Fibroblast of skin of back (primary cell): ENCODE measurements around the gene WWP2.

Source experiments
- DNase-seq: peaks from one replicate; pipeline ENCODE4 v3.0.0-alpha.2; 2013

The WWP2 gene

GRCh38 chr16:69859105-69859989, 97.2 kb downstream of the WWP2 start:
- DNase-seq = no peak

GRCh38 chr16:69860233-69861231, 98.4 kb downstream of the WWP2 start:
- DNase-seq = no peak

- DNase-seq = peak; percentile 61
Observed at GRCh38 chr16:69861292-69862030, 99.3 kb downstream of the WWP2 start.

GRCh38 chr16:69863401-69864281, 101.5 kb downstream of the WWP2 start:
- no peak for DNase-seq

- peak; percentile 60 for DNase-seq
Observed at GRCh38 chr16:69865701-69866100, 103.6 kb downstream of the WWP2 start.

GRCh38 chr16:69867784-69868560, 105.8 kb downstream of the WWP2 start:
- no peak for DNase-seq

GRCh38 chr16:69870761-69871160, 108.6 kb downstream of the WWP2 start:
- no peak for DNase-seq

GRCh38 chr16:69871708-69872107, 109.6 kb downstream of the WWP2 start:
- DNase-seq = no peak

- DNase-seq = no peak
Observed at GRCh38 chr16:69872888-69873287, 110.8 kb downstream of the WWP2 start.

GRCh38 chr16:69873783-69874182, 111.7 kb downstream of the WWP2 start:
- no peak for DNase-seq

- DNase-seq = no peak
Observed at GRCh38 chr16:69874271-69874670, 112.1 kb downstream of the WWP2 start.

GRCh38 chr16:69880640-69881133, 118.6 kb downstream of the WWP2 start:
- peak; percentile 31 for DNase-seq

GRCh38 chr16:69881141-69881540, 119.0 kb downstream of the WWP2 start:
- no peak for DNase-seq

- no peak for DNase-seq
Observed at GRCh38 chr16:69883744-69884143, 121.6 kb downstream of the WWP2 start.

GRCh38 chr16:69885722-69886121, 123.6 kb downstream of the WWP2 start:
- no peak for DNase-seq

- no peak for DNase-seq
Observed at GRCh38 chr16:69886726-69887125, 124.6 kb downstream of the WWP2 start.

GRCh38 chr16:69888005-69888590, 126.0 kb downstream of the WWP2 start:
- no peak for DNase-seq

GRCh38 chr16:69889295-69889964, 127.3 kb downstream of the WWP2 start:
- DNase-seq = no peak

- peak; percentile 71 for DNase-seq
Observed at GRCh38 chr16:69890114-69890891, 128.2 kb downstream of the WWP2 start.
